ENCODE measurements around the gene KRTAP3-3.

Gene KRTAP3-3

GRCh38 chr17:40958086-40958953 lies 35.6 kb downstream of the KRTAP3-3 start:
- DNase-seq (ENCODE audit: low spot score) = no peak

- DNase-seq (ENCODE audit: low spot score) = no peak
These were observed 37.3 kb downstream of the KRTAP3-3 start for GRCh38 chr17:40956401-40957254.

GRCh38 chr17:40953881-40954280 lies 40.1 kb downstream of the KRTAP3-3 start:
- DNase-seq (ENCODE audit: low spot score) = no peak

GRCh38 chr17:40952661-40953060 lies 41.3 kb downstream of the KRTAP3-3 start:
- no peak for DNase-seq (ENCODE audit: low spot score)

- DNase-seq (ENCODE audit: low spot score) = no peak
These were observed 41.8 kb downstream of the KRTAP3-3 start for GRCh38 chr17:40952154-40952553.

- no peak for DNase-seq (ENCODE audit: low spot score)
These were observed 42.8 kb downstream of the KRTAP3-3 start for GRCh38 chr17:40951011-40951622.

- DNase-seq (ENCODE audit: low spot score) = no peak
These were observed 43.8 kb downstream of the KRTAP3-3 start for GRCh38 chr17:40950176-40950575.

- no peak for DNase-seq (ENCODE audit: low spot score)
These were observed 44.5 kb downstream of the KRTAP3-3 start for GRCh38 chr17:40949418-40949817.

GRCh38 chr17:40947929-40948328 lies 46.0 kb downstream of the KRTAP3-3 start:
- no peak for DNase-seq (ENCODE audit: low spot score)

GRCh38 chr17:40945414-40945813 lies 48.5 kb downstream of the KRTAP3-3 start:
- DNase-seq (ENCODE audit: low spot score) = no peak

- no peak for DNase-seq (ENCODE audit: low spot score)
These were observed 49.4 kb downstream of the KRTAP3-3 start for GRCh38 chr17:40944531-40944930.
